ENCODE results near the gene HORMAD2.

DNA sequence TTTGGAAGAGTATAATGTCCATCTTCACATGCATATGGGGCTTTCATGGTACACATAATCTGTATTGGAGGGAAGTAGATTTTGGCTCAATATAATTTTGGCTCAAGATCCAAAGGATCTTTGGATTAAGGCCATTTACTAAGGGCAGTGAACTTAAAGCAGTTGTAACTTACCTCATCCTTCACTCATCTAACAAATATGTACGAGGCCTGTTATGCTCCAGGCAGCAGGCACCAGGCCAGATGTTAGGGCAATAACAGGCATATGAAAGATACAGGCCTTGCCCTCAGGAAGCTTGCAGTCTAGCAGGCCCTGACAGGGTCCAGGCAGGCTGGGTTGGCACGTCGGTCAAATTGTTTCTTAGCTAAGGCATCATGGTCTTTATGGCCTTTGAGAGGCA is 121.7 kb downstream of the HORMAD2 start:
- TF ChIP-seq, protein P1, sequence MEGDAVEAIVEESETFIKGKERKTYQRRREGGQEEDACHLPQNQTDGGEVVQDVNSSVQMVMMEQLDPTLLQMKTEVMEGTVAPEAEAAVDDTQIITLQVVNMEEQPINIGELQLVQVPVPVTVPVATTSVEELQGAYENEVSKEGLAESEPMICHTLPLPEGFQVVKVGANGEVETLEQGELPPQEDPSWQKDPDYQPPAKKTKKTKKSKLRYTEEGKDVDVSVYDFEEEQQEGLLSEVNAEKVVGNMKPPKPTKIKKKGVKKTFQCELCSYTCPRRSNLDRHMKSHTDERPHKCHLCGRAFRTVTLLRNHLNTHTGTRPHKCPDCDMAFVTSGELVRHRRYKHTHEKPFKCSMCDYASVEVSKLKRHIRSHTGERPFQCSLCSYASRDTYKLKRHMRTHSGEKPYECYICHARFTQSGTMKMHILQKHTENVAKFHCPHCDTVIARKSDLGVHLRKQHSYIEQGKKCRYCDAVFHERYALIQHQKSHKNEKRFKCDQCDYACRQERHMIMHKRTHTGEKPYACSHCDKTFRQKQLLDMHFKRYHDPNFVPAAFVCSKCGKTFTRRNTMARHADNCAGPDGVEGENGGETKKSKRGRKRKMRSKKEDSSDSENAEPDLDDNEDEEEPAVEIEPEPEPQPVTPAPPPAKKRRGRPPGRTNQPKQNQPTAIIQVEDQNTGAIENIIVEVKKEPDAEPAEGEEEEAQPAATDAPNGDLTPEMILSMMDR (IDR thresholded peaks at IDR 0.05): no peak
- TF ChIP-seq POLR2AphosphoS5 (IDR thresholded peaks at IDR 0.05) (no peak), POLR2A (IDR thresholded peaks at IDR 0.05; ENCODE audit: low read depth) (no peak)
